Epithelial cell of esophagus (primary cell): Measurements from ENCODE around the gene IP6K1.

Experiments
- DNase-seq: peaks from one replicate; pipeline ENCODE4 v3.0.0; 2010; ENCODE audit warnings: low read depth
- H3K4me3 ChIP-seq: 2 replicates; pipeline ENCODE4 v1.5.1; 2011; ENCODE audit warnings: mild to moderate bottlenecking, low read length, control low read depth
- CTCF ChIP-seq: IDR thresholded peaks from 2 replicates; pipeline ENCODE4 v1.5.1; 2011; ENCODE audit warnings: low read depth, mild to moderate bottlenecking, low read length, control low read depth, inconsistent platforms; ENCODE audit not compliant: insufficient read depth; ENCODE audit errors: missing control alignments

IP6K1 gene

GRCh38 chr3:49792371-49793150, 6.2 kb upstream of the IP6K1 start:
- no peak overlapping the region for H3K4me3 ChIP-seq
- DNase-seq, result no peak
- TF ChIP-seq CTCF, result no peak

GRCh38 chr3:49791571-49791970, 5.2 kb upstream of the IP6K1 start:
- TF ChIP-seq CTCF, result no peak
- no peak for DNase-seq
- H3K4me3 ChIP-seq, result no peak overlapping the region

GRCh38 chr3:49790626-49791411, 4.5 kb upstream of the IP6K1 start:
- DNase-seq, result peak; percentile 29
- H3K4me3 ChIP-seq, result no peak overlapping the region
- TF ChIP-seq CTCF, result no peak

GRCh38 chr3:49788056-49788455, 1.7 kb upstream of the IP6K1 start:
- no peak for TF ChIP-seq CTCF
- DNase-seq, result no peak
- H3K4me3 ChIP-seq, result no peak overlapping the region

- H3K4me3 ChIP-seq, result no peak overlapping the region
- no peak for TF ChIP-seq CTCF
- DNase-seq, result no peak
Measured at GRCh38 chr3:49787536-49787935, 1.2 kb upstream of the IP6K1 start.

- DNase-seq, result peak; percentile 90
- peak overlapping the region; percentile 90 for H3K4me3 ChIP-seq
- no peak for TF ChIP-seq CTCF
Measured at GRCh38 chr3:49787182-49787464, 781 bp upstream of the IP6K1 start.
